ENCODE measurements around the gene C22orf42. TPM values are rescaled to one million over a fixed set of nuclear protein-coding genes. Genes with fewer than 3 reads are reported as not detected.
"Not testable (repeated sequence)": the region's sequence is repeated elsewhere in the genome, so short reads cannot be mapped to it uniquely, and the experiment has no call there.

The C22orf42 gene
- total RNA-seq, 1 experiment from 2014 or later: not detected

DNA sequence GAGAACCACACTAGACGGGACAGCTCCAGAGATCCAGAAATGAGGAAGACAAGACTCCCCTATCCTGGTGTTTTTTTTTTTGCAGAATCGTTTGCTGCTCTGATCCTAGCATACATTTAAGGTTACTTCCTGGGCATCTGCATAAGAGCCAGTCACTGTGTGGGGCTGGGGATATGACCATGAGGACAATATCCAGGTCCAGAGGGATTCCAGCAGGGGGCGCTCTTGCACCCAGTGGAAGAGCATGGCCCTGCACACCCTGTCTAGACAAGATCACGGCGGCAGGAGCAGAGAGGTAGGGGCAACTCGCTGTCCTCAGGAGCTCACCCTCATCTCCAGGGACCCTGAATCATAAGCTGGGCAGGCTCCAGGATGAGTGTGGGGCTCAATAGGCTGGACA lies 18.4 kb downstream of the C22orf42 start:
- not testable (repeated sequence) for H3K18ac ChIP-seq (ENCODE audit: insufficient read length, low read depth, low read length); H3K14ac ChIP-seq (ENCODE audit: insufficient read depth, low read length); H3K4me2 ChIP-seq (ENCODE audit: insufficient read depth, insufficient read length, low read length); H2BK120ac ChIP-seq (ENCODE audit: low read depth, low read length, poor library complexity, severe bottlenecking); H3K27ac Mint-ChIP-seq; H3K23ac ChIP-seq (ENCODE audit: insufficient read length, low read depth, low read length); H2BK12ac ChIP-seq (ENCODE audit: insufficient read length, low read depth, low read length); H3K79me2 ChIP-seq (ENCODE audit: insufficient read depth, low read length); H2BK15ac ChIP-seq (ENCODE audit: low read depth, low read length); H2AFZ ChIP-seq (ENCODE audit: low read length); H3K27me3 ChIP-seq (ENCODE audit: insufficient read depth, low read length); H4K5ac ChIP-seq (ENCODE audit: insufficient read length, low read depth, low read length); H2AK5ac ChIP-seq (ENCODE audit: insufficient read length, low read length); H3K36me3 Mint-ChIP-seq (ENCODE audit: insufficient read depth in 1 of 3, low read depth in 3 of 3); H2BK20ac ChIP-seq (ENCODE audit: low read depth, low read length, poor library complexity, severe bottlenecking); H3K4me1 Mint-ChIP-seq; H3K9me3 Mint-ChIP-seq; H3K23me2 ChIP-seq (ENCODE audit: insufficient read length, low read depth, low read length, poor library complexity, severe bottlenecking); H2BK5ac ChIP-seq (ENCODE audit: insufficient read length, low read length); H3K79me1 ChIP-seq (ENCODE audit: insufficient read depth, low read depth, low read length, poor library complexity, severe bottlenecking); H3K9me3 ChIP-seq (ENCODE audit: control insufficient read depth, low read depth, low read length); H3K4me1 ChIP-seq (ENCODE audit: insufficient read depth, low read length); H3K4me3 Mint-ChIP-seq; H3K9ac ChIP-seq (ENCODE audit: extremely low read depth, insufficient read length, low read length); H4K91ac ChIP-seq (ENCODE audit: insufficient read length, low read depth, low read length); H3T11ph ChIP-seq (ENCODE audit: low read length); H3K56ac ChIP-seq (ENCODE audit: insufficient read length, low read depth, low read length); H3K4ac ChIP-seq (ENCODE audit: low read depth, low read length); H4K20me1 ChIP-seq (ENCODE audit: control insufficient read depth, insufficient read depth, insufficient read length); H3K27ac ChIP-seq (ENCODE audit: insufficient read length, low read depth, low read length); H4K8ac ChIP-seq (replicated peaks; ENCODE audit: insufficient read length, low read depth, low read length)
- H3K27me3 Mint-ChIP-seq (ENCODE audit: low read depth): peaks cover 37% of the 10 kb centered on the region
- DNase-seq: peak; percentile 47
- WGBS (ENCODE audit: extremely low coverage, insufficient read length, low lambda C conversion rate): no CpG with 5 or more reads among the region's 6 CpGs
- TF ChIP-seq, protein P1, sequence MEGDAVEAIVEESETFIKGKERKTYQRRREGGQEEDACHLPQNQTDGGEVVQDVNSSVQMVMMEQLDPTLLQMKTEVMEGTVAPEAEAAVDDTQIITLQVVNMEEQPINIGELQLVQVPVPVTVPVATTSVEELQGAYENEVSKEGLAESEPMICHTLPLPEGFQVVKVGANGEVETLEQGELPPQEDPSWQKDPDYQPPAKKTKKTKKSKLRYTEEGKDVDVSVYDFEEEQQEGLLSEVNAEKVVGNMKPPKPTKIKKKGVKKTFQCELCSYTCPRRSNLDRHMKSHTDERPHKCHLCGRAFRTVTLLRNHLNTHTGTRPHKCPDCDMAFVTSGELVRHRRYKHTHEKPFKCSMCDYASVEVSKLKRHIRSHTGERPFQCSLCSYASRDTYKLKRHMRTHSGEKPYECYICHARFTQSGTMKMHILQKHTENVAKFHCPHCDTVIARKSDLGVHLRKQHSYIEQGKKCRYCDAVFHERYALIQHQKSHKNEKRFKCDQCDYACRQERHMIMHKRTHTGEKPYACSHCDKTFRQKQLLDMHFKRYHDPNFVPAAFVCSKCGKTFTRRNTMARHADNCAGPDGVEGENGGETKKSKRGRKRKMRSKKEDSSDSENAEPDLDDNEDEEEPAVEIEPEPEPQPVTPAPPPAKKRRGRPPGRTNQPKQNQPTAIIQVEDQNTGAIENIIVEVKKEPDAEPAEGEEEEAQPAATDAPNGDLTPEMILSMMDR (conservative IDR thresholded peaks at IDR 0.05): peak; percentile 70

DNA sequence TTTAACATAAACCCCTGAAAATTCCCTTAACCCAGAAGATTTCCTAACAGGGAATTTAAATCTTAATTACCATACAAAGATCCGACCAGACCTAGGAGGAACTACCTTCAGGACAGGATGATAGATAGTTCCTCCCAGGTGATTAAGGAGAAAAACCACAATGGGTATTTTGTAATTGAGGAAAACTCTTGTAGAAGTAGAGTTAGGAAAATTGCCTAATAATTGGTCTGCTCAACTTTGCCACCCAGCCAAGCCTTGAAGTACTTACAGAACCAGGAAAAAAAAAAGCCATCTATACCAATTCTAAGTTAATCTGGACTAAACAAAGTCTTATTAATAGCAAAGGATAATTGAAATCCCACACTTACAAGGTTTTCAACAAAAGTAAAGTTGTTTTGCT lies 20.5 kb downstream of the C22orf42 start:
- not testable (repeated sequence) for H3K9me3 ChIP-seq (ENCODE audit: control insufficient read depth, low read depth, low read length); H3K56ac ChIP-seq (ENCODE audit: insufficient read length, low read depth, low read length); H2BK5ac ChIP-seq (ENCODE audit: insufficient read length, low read length); H3K14ac ChIP-seq (ENCODE audit: insufficient read depth, low read length); H3T11ph ChIP-seq (ENCODE audit: low read length); H4K8ac ChIP-seq (replicated peaks; ENCODE audit: insufficient read length, low read depth, low read length); H4K91ac ChIP-seq (ENCODE audit: insufficient read length, low read depth, low read length); H2BK12ac ChIP-seq (ENCODE audit: insufficient read length, low read depth, low read length); H3K36me3 Mint-ChIP-seq (ENCODE audit: insufficient read depth in 1 of 3, low read depth in 3 of 3); H3K18ac ChIP-seq (ENCODE audit: insufficient read length, low read depth, low read length); H3K27ac ChIP-seq (ENCODE audit: insufficient read length, low read depth, low read length); H3K27me3 ChIP-seq (ENCODE audit: insufficient read depth, low read length); DNase-seq; H3K9ac ChIP-seq (ENCODE audit: extremely low read depth, insufficient read length, low read length); H4K20me1 ChIP-seq (ENCODE audit: control insufficient read depth, insufficient read depth, insufficient read length); H3K23ac ChIP-seq (ENCODE audit: insufficient read length, low read depth, low read length); H3K4ac ChIP-seq (ENCODE audit: low read depth, low read length); H3K79me1 ChIP-seq (ENCODE audit: insufficient read depth, low read depth, low read length, poor library complexity, severe bottlenecking); H4K5ac ChIP-seq (ENCODE audit: insufficient read length, low read depth, low read length); H2BK15ac ChIP-seq (ENCODE audit: low read depth, low read length); H3K4me3 Mint-ChIP-seq; H2BK120ac ChIP-seq (ENCODE audit: low read depth, low read length, poor library complexity, severe bottlenecking); H3K4me1 Mint-ChIP-seq; H3K23me2 ChIP-seq (ENCODE audit: insufficient read length, low read depth, low read length, poor library complexity, severe bottlenecking); H3K79me2 ChIP-seq (ENCODE audit: insufficient read depth, low read length); H3K27ac Mint-ChIP-seq; H2AFZ ChIP-seq (ENCODE audit: low read length); H3K9me3 Mint-ChIP-seq; H2BK20ac ChIP-seq (ENCODE audit: low read depth, low read length, poor library complexity, severe bottlenecking); H3K4me2 ChIP-seq (ENCODE audit: insufficient read depth, insufficient read length, low read length); H2AK5ac ChIP-seq (ENCODE audit: insufficient read length, low read length); H3K4me1 ChIP-seq (ENCODE audit: insufficient read depth, low read length)
- WGBS (ENCODE audit: extremely low coverage, insufficient read length, low lambda C conversion rate): no CpG with 5 or more reads among the region's 1 CpG
- peaks cover 49% of the 10 kb centered on the region for H3K27me3 Mint-ChIP-seq (ENCODE audit: low read depth)

All from H9 (cell line).